Stimulated activated CD8-positive, alpha-beta memory T cell treated with anti-CD3 and anti-CD28 coated beads, Interleukin-2, amount 100 ng/mL, for 48 hours (primary cell): Measurements from ENCODE around the gene NPEPL1.

Experiments used
- DNase-seq, 2 donors: peaks; one replicate each; pipeline ENCODE4 v3.0.0-alpha.2; 2020; ENCODE audit warnings: low read depth in 2 of 2

The NPEPL1 gene

GRCh38 chr20:58682656-58683531, 9.7 kb upstream of the NPEPL1 start:
- DNase-seq, result no peak

- no peak for DNase-seq
These were observed 8.3 kb upstream of the NPEPL1 start for GRCh38 chr20:58684291-58684690.

- no peak for DNase-seq
These were observed 6.6 kb upstream of the NPEPL1 start for GRCh38 chr20:58685988-58686387.

GRCh38 chr20:58688414-58688813, 4.2 kb upstream of the NPEPL1 start:
- DNase-seq, result no peak

GRCh38 chr20:58688840-58689239, 3.8 kb upstream of the NPEPL1 start:
- no peak for DNase-seq

GRCh38 chr20:58690396-58691135, 2.0 kb upstream of the NPEPL1 start:
- DNase-seq, result no peak

GRCh38 chr20:58691773-58692578, 624 bp upstream of the NPEPL1 start:
- DNase-seq, result no peak

- DNase-seq, result no peak
These were observed 816 bp downstream of the NPEPL1 start for GRCh38 chr20:58693226-58694006.

- no peak for DNase-seq
These were observed 1.9 kb downstream of the NPEPL1 start for GRCh38 chr20:58694241-58695083.

- DNase-seq, result no peak
These were observed 2.6 kb downstream of the NPEPL1 start for GRCh38 chr20:58695084-58695722.

GRCh38 chr20:58695895-58696375, 3.3 kb downstream of the NPEPL1 start:
- no peak for DNase-seq

GRCh38 chr20:58696411-58696961, 3.9 kb downstream of the NPEPL1 start:
- no peak for DNase-seq

GRCh38 chr20:58697201-58697866, 4.7 kb downstream of the NPEPL1 start:
- no peak for DNase-seq

GRCh38 chr20:58697867-58698703, 5.5 kb downstream of the NPEPL1 start:
- DNase-seq, result no peak

GRCh38 chr20:58698741-58699622, 6.4 kb downstream of the NPEPL1 start:
- DNase-seq, result no peak

GRCh38 chr20:58699623-58700107, 7.1 kb downstream of the NPEPL1 start:
- DNase-seq, result no peak
